Left renal cortex interstitium (tissue), 4 donors: Measurements from ENCODE around the gene EBF4. TPM values are rescaled to one million over a fixed set of nuclear protein-coding genes. Genes with fewer than 3 reads are reported as not detected.

Experiments
- DNase-seq, 4 donors: peaks; one replicate each; pipeline ENCODE4 v3.0.0-alpha.2; 2013; ENCODE audit warnings: low read depth in 4 of 4, low spot score in 2 of 4, missing footprints in 1 of 4
- polyA plus RNA-seq, 4 donors: library from polyadenylated mRNA; unstranded; fragments of 120-200 nt; gene quantifications; one replicate each; pipeline ENCODE4 v1.2.1, GENCODE V29; 2013; ENCODE audit not compliant: insufficient read length in 4 of 4

EBF4 gene
- polyA plus RNA-seq, 4 donors, result 25.8 to 45.1 (median 37.8) TPM

- DNase-seq, result no peak
These were observed 7.3 kb downstream of the EBF4 start for GRCh38 chr20:2699775-2700413.

GRCh38 chr20:2700913-2701620 is 8.5 kb downstream of the EBF4 start:
- DNase-seq, result no peak

DNA sequence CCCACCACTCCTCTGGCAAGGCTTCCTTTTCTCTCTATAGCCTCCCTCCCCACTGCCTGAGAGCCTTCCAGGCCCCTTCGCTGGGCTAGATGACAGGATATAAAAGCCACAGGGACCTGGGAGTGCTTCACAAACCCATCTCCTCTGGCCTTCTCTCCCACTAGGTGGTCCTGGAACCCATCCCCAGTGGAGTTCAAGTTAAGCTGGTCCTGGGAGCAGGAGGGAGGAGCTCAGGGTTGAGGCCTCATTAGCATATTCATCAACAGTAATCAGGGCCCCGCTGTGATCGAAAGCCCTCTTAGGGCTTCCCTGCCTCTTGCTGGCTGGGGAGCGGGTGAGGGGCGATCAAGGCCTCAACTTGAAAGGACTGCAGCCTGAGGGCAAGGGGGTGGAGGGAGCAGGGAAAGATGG is 9.1 kb downstream of the EBF4 start:
- no peak for DNase-seq

DNA sequence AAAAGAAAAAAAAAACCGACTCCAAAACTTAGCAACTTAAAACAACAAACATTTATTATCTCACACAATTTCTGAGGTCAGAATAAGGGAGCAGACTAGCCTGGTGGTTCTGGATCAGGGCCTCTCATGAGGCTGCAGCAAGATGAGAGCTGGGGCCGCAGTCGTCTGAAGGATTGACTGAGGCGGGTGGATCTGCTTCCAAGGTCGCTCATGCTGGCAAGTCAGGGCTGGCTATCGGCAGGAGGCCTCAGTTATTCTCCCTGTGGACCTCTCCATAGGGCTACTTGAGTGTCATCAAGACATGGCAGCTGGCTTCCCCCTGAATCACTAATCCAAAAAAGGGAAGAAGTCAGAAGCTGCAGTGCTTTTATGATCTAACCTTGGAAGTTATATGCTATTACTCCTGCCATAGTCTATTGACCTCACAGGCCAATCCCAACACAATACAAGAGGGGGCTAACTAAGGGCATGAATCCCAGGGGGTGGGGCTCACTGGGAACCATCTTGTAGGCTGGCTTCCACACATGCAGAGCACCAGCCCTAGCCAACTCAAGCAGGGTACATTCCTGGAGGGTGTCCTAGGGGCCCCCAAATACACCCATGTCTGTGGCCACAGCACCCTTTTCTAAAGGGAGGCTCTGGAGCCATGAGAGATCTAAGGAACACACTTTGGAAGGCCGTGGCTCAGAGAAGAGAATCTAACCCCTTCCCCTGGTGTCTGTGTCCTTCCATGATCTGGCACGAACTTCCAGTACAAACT is 11.3 kb downstream of the EBF4 start:
- DNase-seq, result no peak

DNA sequence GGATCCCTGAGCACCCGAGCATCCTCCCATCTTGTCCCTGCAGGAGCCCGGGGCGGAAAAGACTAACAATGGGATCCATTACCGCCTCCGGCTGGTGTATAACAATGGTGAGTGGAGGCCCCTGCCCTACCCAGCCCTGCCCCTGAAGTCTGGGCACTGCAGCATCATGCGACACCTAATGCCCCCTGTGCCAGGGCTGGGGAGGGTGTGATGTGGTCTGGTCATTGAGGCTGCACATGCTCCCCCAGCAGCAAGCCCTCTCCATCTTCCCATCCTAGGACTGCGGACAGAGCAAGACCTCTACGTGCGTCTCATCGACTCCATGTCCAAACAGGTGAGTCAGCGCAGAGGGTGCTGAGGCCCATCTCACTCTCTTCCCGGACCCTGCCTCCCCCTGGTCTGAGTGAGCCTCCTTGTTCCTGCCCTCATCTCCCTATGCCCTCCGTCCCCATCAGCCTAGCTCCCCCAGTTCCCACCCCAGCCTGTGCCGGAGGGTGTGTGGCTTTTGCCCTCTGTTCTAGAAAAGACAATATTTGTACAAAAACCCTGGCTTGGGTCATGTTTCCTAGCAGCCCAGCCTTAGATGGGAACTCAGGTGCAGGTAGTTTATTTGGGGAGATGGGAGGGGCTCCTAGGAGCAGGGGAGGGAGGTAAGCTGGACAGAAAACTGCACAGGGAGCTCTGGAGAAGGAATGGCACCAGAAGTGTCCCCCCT is 13.5 kb downstream of the EBF4 start:
- no peak for DNase-seq

GRCh38 chr20:2706688-2707352 is 14.2 kb downstream of the EBF4 start:
- DNase-seq, result no peak

DNA sequence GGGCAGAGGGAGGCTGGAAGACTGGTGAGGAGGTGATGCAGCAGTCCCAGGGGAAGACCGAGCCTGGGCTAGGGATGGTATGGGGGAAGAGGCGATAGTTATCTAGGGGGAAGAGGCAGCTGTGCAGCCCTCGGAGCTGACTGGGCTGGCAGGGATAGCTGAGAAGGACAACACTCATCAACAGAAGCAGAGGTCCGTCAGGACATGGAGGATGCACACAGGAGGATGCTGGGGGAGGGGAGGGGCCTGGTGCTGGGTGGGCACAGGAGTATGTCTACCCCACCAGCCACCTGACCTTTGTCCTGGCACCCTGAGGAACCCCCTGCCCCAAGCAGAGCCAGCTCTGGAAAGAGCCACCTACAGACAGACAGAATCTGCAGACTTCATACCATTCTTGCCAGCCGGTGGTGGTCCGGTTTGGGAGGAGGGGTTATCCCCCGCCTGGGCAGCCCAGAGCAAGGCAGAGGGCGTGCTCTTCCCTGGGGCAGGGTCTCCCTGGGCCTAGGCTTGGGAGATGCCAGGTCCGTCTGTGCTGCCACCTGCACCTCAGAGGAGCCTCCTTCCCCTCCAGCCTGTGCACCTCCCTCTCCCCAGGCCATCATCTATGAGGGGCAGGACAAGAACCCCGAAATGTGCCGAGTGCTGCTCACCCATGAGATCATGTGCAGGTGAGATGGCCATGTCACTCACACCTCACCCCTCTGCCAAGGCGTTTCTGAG is 14.9 kb downstream of the EBF4 start:
- DNase-seq, result no peak

GRCh38 chr20:2708073-2708415 is 15.5 kb downstream of the EBF4 start:
- DNase-seq, result no peak

DNA sequence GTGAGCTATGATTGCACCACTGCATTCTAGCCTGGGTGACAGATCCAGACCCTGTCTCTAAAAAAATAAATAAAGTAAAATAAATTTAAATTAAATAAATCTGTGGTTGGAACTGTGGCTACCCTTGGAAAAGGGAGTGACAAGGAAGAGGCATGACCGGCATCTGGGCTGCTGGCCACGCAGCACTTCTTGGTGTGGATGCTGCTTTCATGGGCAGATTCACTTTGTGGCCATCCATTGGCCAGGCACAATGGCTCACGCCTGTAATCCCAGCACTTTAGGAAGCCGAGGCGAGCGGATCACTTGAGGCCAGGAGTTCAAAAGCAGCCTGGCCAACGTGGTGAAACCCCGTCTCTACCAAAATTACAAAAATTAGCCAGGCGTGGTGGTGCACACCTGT is 16.1 kb downstream of the EBF4 start:
- DNase-seq, result no peak

- DNase-seq, result no peak
These were observed 16.8 kb downstream of the EBF4 start for GRCh38 chr20:2709205-2709981.

DNA sequence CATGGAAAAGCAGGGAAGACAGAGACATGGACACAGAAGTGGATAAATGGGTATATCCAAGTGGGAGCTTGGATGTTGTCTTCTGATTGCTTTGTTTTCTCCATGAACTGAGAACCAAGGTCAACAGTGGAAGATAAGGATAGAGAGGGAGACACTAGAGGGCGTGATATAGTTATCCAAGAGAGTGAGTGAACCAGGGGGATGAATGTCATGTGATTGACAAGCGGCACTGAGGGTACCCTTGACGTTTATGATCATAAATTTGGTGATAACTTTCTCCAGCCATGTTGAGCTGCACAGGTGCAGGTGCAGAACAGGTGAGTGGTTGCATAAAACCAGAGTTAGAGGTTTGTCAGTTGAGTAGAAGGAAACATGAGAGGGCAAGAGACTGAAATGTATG is 20.7 kb downstream of the EBF4 start:
- DNase-seq, result no peak

GRCh38 chr20:2729251-2729713 is 36.7 kb downstream of the EBF4 start:
- no peak for DNase-seq

GRCh38 chr20:2729791-2730190 is 37.2 kb downstream of the EBF4 start:
- no peak for DNase-seq

GRCh38 chr20:2734899-2735298 is 42.3 kb downstream of the EBF4 start:
- no peak for DNase-seq

- DNase-seq, result no peak
These were observed 43.9 kb downstream of the EBF4 start for GRCh38 chr20:2736441-2736840.

- DNase-seq, result no peak
These were observed 45.9 kb downstream of the EBF4 start for GRCh38 chr20:2738331-2739041.

- no peak for DNase-seq
These were observed 46.4 kb downstream of the EBF4 start for GRCh38 chr20:2739042-2739398.

DNA sequence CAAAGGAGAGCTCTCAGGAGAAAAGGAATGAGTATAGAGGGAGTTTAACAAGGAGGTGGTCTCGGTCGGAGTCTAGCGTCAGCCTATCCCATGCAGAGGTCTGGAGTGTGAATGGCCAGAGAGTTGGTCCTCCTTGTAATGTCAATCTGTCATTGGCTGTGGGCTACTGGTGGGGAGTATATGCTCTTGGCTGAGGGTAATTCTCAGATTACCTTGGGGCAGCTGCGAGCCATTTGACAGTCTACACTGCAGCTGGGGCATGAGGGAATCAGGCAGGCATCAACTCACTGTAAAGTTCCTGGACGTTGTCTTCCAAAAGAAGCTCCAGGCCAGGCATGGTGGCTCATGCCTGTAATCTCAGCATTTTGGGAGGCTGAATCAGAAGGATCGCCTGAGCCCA is 48.1 kb downstream of the EBF4 start:
- no peak for DNase-seq

GRCh38 chr20:2741463-2741862 is 48.9 kb downstream of the EBF4 start:
- DNase-seq, result no peak
